AG09319 (cell line): ENCODE results near the gene ACR.

Experiments
- DNase-seq: peaks from one replicate; pipeline ENCODE4 v3.0.0-alpha.2; 2010; ENCODE audit warnings: low read depth; ENCODE audit errors: extremely low read depth
- TF ChIP-seq, protein P1 (sequence below): IDR thresholded peaks from 2 replicates; pipeline ENCODE4 v1.5.1; 2011; ENCODE audit warnings: low read depth, mild to moderate bottlenecking, inconsistent platforms, low read length, moderate library complexity

Gene ACR

DNA sequence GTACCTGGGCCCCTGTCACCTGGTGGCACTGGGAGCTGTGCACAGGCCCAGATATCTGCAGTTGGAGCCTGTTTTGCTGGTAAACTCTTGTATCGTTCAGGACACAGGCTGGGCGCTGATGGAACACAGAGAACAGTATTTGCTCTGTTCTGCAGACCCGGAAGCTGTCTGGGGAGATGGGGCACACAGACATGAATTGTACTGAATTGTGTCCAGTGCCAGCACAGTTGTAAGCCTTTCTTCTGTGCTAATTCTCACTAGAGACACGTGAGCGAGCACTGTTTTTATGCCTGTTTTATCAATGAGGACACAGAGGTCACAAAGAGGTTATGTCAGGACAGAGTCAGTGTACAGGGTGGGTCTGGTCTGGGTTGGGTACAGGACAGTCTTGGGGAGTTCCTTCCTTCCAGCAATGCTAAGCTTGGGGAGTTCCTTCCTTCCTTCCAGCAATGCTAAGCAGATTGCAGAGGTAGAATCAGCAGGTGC lies 24.4 kb upstream of the ACR start:
- no peak for DNase-seq
- TF ChIP-seq, protein P1, sequence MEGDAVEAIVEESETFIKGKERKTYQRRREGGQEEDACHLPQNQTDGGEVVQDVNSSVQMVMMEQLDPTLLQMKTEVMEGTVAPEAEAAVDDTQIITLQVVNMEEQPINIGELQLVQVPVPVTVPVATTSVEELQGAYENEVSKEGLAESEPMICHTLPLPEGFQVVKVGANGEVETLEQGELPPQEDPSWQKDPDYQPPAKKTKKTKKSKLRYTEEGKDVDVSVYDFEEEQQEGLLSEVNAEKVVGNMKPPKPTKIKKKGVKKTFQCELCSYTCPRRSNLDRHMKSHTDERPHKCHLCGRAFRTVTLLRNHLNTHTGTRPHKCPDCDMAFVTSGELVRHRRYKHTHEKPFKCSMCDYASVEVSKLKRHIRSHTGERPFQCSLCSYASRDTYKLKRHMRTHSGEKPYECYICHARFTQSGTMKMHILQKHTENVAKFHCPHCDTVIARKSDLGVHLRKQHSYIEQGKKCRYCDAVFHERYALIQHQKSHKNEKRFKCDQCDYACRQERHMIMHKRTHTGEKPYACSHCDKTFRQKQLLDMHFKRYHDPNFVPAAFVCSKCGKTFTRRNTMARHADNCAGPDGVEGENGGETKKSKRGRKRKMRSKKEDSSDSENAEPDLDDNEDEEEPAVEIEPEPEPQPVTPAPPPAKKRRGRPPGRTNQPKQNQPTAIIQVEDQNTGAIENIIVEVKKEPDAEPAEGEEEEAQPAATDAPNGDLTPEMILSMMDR: no peak

DNA sequence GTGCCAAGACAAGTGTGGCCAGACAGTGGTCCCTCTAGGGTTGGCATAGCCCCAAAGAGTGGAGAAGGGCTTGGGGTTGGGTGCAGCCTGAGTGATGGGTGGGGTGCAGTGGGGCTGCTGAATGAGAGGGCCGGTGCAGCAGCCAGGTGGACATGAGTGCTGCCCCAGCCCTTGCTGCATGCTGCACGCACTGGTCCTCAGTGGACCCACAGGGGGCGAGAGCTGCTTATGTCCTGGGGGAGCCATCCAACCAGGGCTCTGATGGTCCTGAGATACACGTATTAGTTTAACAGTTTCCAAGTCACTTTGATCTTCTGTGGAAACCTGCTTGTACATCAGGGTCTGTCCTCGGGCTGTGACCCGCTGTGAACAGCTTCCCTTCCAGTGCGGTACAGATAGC lies 23.9 kb upstream of the ACR start:
- DNase-seq: no peak
- TF ChIP-seq, protein P1: no peak

DNA sequence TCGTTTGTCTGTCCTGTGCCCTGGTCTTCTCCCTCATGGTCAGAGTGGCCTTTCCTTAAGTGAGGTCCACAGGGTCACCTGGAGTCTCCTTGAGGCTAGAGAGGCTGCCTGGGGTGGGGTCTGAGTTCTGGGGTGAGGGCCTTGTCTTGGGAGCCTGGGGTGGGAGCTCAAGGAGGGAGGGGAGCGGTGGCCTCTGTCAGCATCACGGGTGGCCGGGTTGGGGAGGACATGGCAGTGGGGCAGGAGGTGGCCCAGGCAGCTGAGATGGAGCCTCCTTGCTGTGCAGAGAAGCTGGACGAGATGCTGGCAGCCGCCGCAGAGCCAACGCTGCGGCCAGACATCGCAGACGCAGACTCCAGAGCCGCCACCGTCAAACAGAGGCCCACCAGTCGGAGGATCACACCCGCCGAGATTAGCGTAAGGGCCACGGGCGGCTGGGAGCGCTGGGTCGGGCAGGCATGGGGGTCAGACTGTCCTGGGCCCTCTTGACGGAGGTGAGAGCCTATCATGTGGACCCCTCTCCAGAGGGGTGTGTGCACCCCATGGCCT lies 23.3 kb upstream of the ACR start:
- no peak for DNase-seq
- TF ChIP-seq, protein P1: no peak

DNA sequence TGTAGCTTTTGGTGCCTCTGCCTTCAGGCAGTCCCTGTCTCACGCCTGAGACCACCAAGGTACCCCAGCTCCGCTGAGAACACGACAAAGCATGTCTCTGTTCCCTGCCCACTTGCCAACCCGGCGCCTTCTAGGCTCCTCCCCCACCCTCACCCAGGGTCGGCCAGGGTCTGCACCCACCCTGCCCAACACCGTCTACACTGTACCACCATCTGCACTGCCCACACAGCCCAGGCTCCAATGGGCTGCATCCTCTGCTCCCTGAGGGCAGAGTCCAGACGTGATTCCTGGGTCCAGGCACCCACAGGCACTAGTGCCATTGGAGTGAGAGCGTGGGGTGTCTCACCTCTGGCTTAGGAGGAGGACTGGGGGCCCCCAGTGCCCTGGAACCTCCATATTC lies 22.8 kb upstream of the ACR start:
- no peak for DNase-seq
- TF ChIP-seq, protein P1: no peak

DNA sequence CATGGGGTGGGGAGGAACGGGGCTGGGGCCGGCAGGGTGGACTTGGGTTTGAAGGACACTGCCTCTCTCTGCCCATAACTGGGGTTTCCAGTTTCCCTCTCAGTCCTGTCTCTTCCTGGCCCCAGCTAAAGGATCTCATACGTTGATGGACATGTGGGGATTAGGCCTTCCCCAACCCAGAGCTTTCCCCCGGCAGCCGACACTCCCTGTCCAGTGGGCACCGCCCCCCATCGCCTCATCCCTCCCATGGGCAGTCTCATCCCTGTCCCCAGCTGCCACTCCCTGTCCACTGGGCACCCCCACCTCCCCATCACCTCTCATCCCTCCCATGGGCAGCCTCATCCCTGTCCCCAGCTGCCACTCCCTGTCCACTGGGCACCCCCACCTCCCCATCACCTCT lies 22.2 kb upstream of the ACR start:
- DNase-seq: no peak
- TF ChIP-seq, protein P1: no peak

DNA sequence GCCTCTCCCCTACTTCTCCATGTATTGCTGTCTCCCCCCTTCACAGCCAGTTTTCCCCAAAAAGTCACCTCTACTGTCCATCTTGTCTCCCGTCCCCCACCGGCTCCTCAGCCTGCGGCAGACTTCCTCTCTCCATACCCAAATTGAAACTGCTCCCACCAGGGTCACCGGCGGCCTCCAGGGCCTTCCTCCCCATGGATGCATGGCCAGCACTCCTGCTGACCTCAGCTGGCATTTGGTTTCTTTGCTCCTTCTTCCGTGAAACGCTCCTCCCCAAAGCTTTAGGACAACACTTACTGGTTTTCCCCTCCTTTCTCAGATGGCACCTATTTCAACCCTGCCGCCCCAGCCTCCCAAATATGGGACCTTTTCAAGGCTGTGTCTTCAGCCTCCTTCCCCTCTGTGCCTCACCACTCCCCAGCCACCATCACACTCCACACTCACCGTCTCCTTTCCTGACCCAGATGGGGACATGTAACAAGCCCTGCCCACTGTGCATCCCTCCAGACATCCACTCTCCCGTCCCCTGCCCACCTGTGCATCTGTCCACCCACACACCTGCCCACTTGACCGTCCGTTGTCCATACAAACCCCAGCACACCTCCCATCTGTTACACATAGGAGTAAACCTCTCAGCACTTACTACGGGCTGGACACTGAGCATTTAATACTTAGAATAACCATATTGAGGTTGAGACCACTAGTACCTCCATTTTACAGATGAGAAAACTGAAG lies 21.5 kb upstream of the ACR start:
- TF ChIP-seq, protein P1: no peak
- no peak for DNase-seq

DNA sequence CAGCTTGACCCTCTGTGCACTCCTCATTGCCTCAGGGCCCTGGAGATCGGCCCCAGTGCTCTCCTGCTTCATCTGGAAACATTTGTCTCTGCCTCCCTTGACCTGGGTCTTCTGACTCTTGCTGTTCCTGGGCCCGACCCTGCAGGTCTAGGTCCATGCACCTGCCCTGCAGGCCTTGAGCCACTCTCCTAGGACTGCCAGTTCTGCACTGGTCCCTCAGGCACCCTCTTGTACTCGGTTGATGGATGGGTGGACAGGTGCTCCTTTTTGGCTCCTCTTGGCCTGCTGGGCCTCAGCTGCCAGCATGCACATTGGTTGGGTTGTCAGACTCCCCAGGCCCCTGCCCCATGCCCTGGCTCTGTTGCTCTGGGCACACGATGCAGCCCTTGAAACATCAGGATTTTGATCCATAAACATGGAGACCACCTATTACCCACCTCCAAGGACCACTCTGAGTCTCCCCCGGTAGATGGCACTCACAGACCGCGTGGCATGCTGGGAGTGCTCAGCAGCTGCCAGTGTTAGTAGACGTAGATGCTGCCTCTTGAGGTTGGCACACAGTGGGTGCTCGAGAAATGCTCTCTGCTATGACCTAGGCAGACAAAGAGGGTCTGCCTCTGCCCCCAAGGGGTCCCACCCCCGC lies 20.2 kb upstream of the ACR start:
- TF ChIP-seq, protein P1: no peak
- DNase-seq: no peak
